Cardiac muscle cell (in vitro differentiated cells and primary cell): ENCODE measurements around the gene SLC25A4. TPM values are rescaled to one million over a fixed set of nuclear protein-coding genes. Genes with fewer than 3 reads are reported as not detected.
A peak's percentile ranks its signal among the peaks of the same experiment; 100 is the strongest.

Source experiments
- DNase-seq, 2 donors: peaks; one replicate each; pipeline versions ENCODE4 v3.0.0 to v3.0.0-alpha.2; 2010 to 2017; ENCODE audit warnings: low read depth in 1 of 2, low spot score in 1 of 2
- H3K27ac ChIP-seq: fragments of 200-600 bp; sonication (generic); 2 replicates; pipeline ENCODE4 v1.5.1; 2016
- H3K27me3 ChIP-seq: fragments of 200-600 bp; sonication (generic); 2 replicates; pipeline ENCODE4 v1.6.0; 2016; ENCODE audit warnings: control low read depth
- H3K36me3 ChIP-seq: fragments of 200-600 bp; sonication (generic); 2 replicates; pipeline ENCODE4 v1.5.1; 2016; ENCODE audit warnings: control low read depth
- H3K4me1 ChIP-seq: fragments of 200-600 bp; sonication (generic); 2 replicates; pipeline ENCODE4 v1.8.1; 2017; ENCODE audit warnings: low read depth, mild to moderate bottlenecking, mixed run types
- H3K4me3 ChIP-seq: fragments of 200-600 bp; sonication (generic); 2 replicates; pipeline ENCODE4 v1.5.1; 2016; ENCODE audit warnings: mild to moderate bottlenecking
- H3K9me3 ChIP-seq: fragments of 200-600 bp; sonication (generic); 2 replicates; pipeline ENCODE4 v1.5.1; 2017; ENCODE audit warnings: low read depth, mild to moderate bottlenecking, control low read depth
- polyA plus RNA-seq: library from polyadenylated mRNA; unstranded; fragments of >200 nt; fragmentation: Nextera tagmentation; extraction: Ambion mirVana; gene quantifications from 2 replicates; pipeline ENCODE4 v1.2.1, GENCODE V29; 2016
- total RNA-seq: library from RNA; depleted of rRNA; stranded (reverse); fragments of >200 nt; gene quantifications from 2 replicates; pipeline ENCODE4 v1.2.3, GENCODE V29; 2016
- TF ChIP-seq, protein P1 (sequence below): IDR thresholded peaks from 2 replicates; pipeline ENCODE4 v1.5.1; 2012; ENCODE audit warnings: low read depth, mild to moderate bottlenecking, low read length

SLC25A4 gene
- total and polyA plus RNA-seq, 2 experiments from 2014 or later = 162 to 790 TPM

DNA sequence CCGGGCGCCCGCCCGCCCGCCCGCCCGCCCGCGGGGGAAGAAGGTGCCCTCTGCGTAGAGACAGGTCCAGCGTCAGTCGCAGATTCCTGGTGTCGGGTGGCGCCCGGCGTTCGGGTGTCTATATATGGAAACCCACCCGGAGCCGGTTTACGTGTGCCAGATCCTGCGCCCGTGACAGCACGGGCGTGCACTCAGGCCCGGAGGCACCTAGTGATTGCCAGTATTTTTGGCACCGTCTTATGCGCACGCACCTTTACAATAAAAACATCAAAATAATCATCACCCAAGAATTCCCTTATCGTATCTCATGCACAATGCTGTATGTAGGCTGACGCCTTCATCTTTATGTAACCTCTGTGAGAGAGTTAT lies 519 bp downstream of the SLC25A4 start:
- Histone ChIP-seq H3K27me3 (no peaks in the 10 kb centered on the region), H3K27ac (peak overlapping the region; percentile 100), H3K4me3 (peak overlapping the region; percentile 92), H3K4me1 (peaks cover 38% of the 10 kb centered on the region), H3K36me3 (peaks cover 19% of the 10 kb centered on the region), H3K9me3 (no peaks in the 10 kb centered on the region)
- peak; percentile 14 to 93 for DNase-seq
- TF ChIP-seq, protein P1, sequence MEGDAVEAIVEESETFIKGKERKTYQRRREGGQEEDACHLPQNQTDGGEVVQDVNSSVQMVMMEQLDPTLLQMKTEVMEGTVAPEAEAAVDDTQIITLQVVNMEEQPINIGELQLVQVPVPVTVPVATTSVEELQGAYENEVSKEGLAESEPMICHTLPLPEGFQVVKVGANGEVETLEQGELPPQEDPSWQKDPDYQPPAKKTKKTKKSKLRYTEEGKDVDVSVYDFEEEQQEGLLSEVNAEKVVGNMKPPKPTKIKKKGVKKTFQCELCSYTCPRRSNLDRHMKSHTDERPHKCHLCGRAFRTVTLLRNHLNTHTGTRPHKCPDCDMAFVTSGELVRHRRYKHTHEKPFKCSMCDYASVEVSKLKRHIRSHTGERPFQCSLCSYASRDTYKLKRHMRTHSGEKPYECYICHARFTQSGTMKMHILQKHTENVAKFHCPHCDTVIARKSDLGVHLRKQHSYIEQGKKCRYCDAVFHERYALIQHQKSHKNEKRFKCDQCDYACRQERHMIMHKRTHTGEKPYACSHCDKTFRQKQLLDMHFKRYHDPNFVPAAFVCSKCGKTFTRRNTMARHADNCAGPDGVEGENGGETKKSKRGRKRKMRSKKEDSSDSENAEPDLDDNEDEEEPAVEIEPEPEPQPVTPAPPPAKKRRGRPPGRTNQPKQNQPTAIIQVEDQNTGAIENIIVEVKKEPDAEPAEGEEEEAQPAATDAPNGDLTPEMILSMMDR = no peak

DNA sequence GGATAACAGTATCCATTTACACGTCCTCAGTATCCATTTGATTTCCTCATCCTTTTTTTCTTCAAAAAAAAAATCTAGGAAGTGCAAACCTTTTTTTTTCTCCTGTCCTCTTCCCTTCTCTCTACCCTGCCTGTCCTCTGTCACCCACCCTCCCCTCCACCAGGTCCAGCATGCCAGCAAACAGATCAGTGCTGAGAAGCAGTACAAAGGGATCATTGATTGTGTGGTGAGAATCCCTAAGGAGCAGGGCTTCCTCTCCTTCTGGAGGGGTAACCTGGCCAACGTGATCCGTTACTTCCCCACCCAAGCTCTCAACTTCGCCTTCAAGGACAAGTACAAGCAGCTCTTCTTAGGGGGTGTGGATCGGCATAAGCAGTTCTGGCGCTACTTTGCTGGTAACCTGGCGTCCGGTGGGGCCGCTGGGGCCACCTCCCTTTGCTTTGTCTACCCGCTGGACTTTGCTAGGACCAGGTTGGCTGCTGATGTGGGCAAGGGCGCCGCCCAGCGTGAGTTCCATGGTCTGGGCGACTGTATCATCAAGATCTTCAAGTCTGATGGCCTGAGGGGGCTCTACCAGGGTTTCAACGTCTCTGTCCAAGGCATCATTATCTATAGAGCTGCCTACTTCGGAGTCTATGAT lies 1.7 kb downstream of the SLC25A4 start:
- Histone ChIP-seq H3K9me3 (no peaks in the 10 kb centered on the region), H3K27me3 (no peaks in the 10 kb centered on the region), H3K36me3 (peaks cover 19% of the 10 kb centered on the region), H3K27ac (peak overlapping the region; percentile 100), H3K4me3 (peak overlapping the region; percentile 92), H3K4me1 (peaks cover 38% of the 10 kb centered on the region)
- TF ChIP-seq, protein P1 = no peak
- no peak for DNase-seq

DNA sequence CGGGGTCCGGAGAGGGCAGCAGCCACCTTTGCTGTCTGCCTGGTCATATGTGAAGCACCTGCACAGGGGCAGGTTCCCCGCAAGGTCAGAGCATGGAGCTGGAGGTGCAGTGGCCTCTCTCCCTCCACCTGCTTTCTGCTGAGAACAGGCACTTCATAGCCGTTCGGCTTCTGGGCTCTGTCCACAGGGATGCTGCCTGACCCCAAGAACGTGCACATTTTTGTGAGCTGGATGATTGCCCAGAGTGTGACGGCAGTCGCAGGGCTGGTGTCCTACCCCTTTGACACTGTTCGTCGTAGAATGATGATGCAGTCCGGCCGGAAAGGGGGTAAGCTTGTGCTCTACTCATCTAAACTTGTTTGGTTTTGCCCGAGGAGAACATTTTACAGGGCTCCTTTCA lies 2.5 kb downstream of the SLC25A4 start:
- Histone ChIP-seq H3K27me3 (no peaks in the 10 kb centered on the region), H3K4me1 (peaks cover 38% of the 10 kb centered on the region), H3K27ac (peak overlapping the region; percentile 22), H3K36me3 (peaks cover 19% of the 10 kb centered on the region), H3K9me3 (no peaks in the 10 kb centered on the region), H3K4me3 (peak overlapping the region; percentile 92)
- DNase-seq = peak; percentile 14 to 15
- TF ChIP-seq, protein P1 = no peak

DNA sequence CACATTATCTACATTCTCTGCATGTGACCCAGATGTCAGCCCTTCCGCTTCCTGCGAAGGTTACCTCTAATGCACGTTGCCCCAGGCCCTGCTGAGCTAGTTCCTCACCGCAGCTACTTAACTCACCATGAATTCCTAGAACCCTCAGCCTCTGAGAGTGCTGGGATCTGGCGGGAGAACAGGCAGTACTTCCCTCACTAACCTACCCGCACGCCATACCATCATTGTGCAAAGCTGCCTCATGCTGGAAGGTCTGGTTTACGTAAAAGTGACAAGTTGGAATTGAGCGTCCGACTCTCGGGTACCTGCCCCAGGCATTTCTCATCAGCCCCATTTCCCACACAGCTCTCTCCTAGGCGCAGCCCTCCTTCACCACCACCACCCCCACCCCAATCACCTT lies 6.3 kb downstream of the SLC25A4 start:
- Histone ChIP-seq H3K4me3 (no peak overlapping the region), H3K27me3 (no peaks in the 10 kb centered on the region), H3K9me3 (no peaks in the 10 kb centered on the region), H3K36me3 (peaks cover 19% of the 10 kb centered on the region), H3K27ac (peak overlapping the region; percentile 81), H3K4me1 (peaks cover 21% of the 10 kb centered on the region)
- TF ChIP-seq, protein P1 = no peak
- peak in 1 of 2 donors; percentile 55 for DNase-seq

DNA sequence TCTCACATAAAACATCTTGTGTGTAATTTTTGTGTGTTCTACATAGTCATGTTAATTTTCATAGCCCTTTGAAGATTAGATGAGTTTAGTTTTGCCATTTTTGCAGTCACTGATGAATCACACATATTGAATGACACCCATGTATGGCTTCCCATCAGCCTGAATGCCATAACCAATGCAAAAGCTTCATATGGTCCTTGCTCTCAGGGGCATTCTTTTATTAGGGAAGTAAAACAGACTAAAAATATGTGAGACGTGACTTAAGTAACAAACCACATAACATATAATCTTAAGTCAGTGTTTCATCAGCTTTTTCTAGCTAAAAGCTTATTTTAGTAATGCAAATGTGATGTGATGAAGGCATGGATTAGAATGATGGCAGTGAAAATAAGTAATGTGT lies 8.2 kb downstream of the SLC25A4 start:
- Histone ChIP-seq H3K4me3 (no peak overlapping the region), H3K9me3 (no peaks in the 10 kb centered on the region), H3K36me3 (peaks cover 13% of the 10 kb centered on the region), H3K27ac (peak overlapping the region; percentile 11), H3K4me1 (peaks cover 2% of the 10 kb centered on the region), H3K27me3 (no peaks in the 10 kb centered on the region)
- DNase-seq = no peak
- TF ChIP-seq, protein P1 = no peak
